PC-9 (cell line): Measurements from ENCODE around the gene CEP170.
"Not testable (repeated sequence)": the region's sequence is repeated elsewhere in the genome, so short reads cannot be mapped to it uniquely, and the experiment has no call there.

Source experiments
- CTCF ChIP-seq: fragments of 200-600 bp; sonication (generic); conservative IDR thresholded peaks from 2 replicates; pipeline ENCODE4 v1.6.1; 2017; ENCODE audit warnings: mixed run types, antibody characterized with exemption, mild to moderate bottlenecking, moderate library complexity
- EZH2 ChIP-seq: fragments of 200-600 bp; sonication (generic); IDR thresholded peaks from 2 replicates; pipeline ENCODE4 v1.8.0; 2017; ENCODE audit warnings: antibody characterized with exemption, low read depth

GRCh38 chr1:243215276-243215875 lies 39.7 kb downstream of the CEP170 start:
- not testable (repeated sequence) for TF ChIP-seq CTCF, EZH2
